DMS79 treated with DMSO at 0.1 percent for 48 hours (cell line): ENCODE results near the gene HOXA4.
A peak's percentile ranks its signal among the peaks of the same experiment; 100 is the strongest.

ENCODE experiments used
- DNase-seq: peaks from one replicate; lab custom pipeline; 2025; lab: John Stamatoyannopoulos, UW

The HOXA4 gene

GRCh38 chr7:27092819-27093110 lies 37.8 kb downstream of the HOXA4 start:
- DNase-seq: no peak

GRCh38 chr7:27091941-27092818 lies 38.4 kb downstream of the HOXA4 start:
- peak; percentile 35 for DNase-seq

- DNase-seq: peak; percentile 45
These were observed 39.5 kb downstream of the HOXA4 start for GRCh38 chr7:27091105-27091504.

- DNase-seq: no peak
These were observed 42.3 kb downstream of the HOXA4 start for GRCh38 chr7:27088002-27088922.

GRCh38 chr7:27083646-27084045 lies 46.9 kb downstream of the HOXA4 start:
- DNase-seq: no peak

- DNase-seq: no peak
These were observed 48.4 kb downstream of the HOXA4 start for GRCh38 chr7:27082171-27082570.

GRCh38 chr7:27080844-27081436 lies 49.6 kb downstream of the HOXA4 start:
- DNase-seq: no peak

GRCh38 chr7:27079234-27079975 lies 51.2 kb downstream of the HOXA4 start:
- DNase-seq: no peak

- DNase-seq: no peak
These were observed 51.8 kb downstream of the HOXA4 start for GRCh38 chr7:27078616-27079233.
